Endothelial cell of umbilical vein (primary cell): ENCODE data around the gene BCL6B. TPM values are rescaled to one million over a fixed set of nuclear protein-coding genes. Genes with fewer than 3 reads are reported as not detected.
A peak's percentile ranks its signal among the peaks of the same experiment; 100 is the strongest.
"Not testable (repeated sequence)": the region's sequence is repeated elsewhere in the genome, so short reads cannot be mapped to it uniquely, and the experiment has no call there.

Experiments
- BruUV-seq: library from RNA; stranded (reverse); fragments of 400-500 nt; replicated peaks from 2 replicates; lab custom pipeline; 2021; lab: Mats Ljungman, UMichigan
- CTCF ChIA-PET: fragments of 300-600, 350-600 bp; sonication (Branson Sonifier 250); formaldehyde crosslinking; loops from one replicate; lab custom pipeline; 2021; ENCODE audit warnings: antibody characterized with exemption, inconsistent platforms; lab: Charles Lee
- POLR2A ChIA-PET: fragments of 300-600, 350-600 bp; sonication (Branson Sonifier 250); formaldehyde crosslinking; loops from one replicate; lab custom pipeline; 2021; ENCODE audit warnings: antibody characterized with exemption, inconsistent platforms; lab: Charles Lee
- DNase-seq: peaks from one replicate; pipeline ENCODE4 v3.0.0-alpha.2; 2011; ENCODE audit warnings: low read depth, low spot score
- FAIRE-seq: peaks from 2 replicates; lab custom pipeline; 2011; peaks lifted over from hg19 to GRCh38; lab: Jason Lieb, UNC
- H2AFZ ChIP-seq: 2 replicates; pipeline ENCODE4 v1.6.0; 2012; ENCODE audit warnings: low read depth, low read length, control low read depth, inconsistent platforms
- H3K27ac ChIP-seq: 2 replicates; pipeline ENCODE4 v1.5.1; 2011; ENCODE audit warnings: low read depth, mild to moderate bottlenecking, control low read depth, low read length, moderate library complexity; ENCODE audit not compliant: insufficient read depth
- H3K27me3 ChIP-seq, 2 experiments: 2 replicates each; pipeline versions ENCODE4 v1.6.0 to v1.6.1; 2011; ENCODE audit warnings: low read length in 2 of 2, mixed read lengths in 1 of 2; ENCODE audit not compliant: control insufficient read depth in 2 of 2, insufficient read depth in 2 of 2
- H3K36me3 ChIP-seq, 2 experiments: 2 replicates in 1 of 2; 3 replicates in 1 of 2; pipeline ENCODE4 v1.5.1; 2011; ENCODE audit warnings: low read length in 2 of 2, mild to moderate bottlenecking in 1 of 2, moderate library complexity in 1 of 2; ENCODE audit not compliant: control insufficient read depth in 2 of 2, insufficient read depth in 2 of 2; ENCODE audit errors: extremely low read depth in 1 of 2
- H3K4me1 ChIP-seq: 3 replicates; pipeline ENCODE4 v1.5.1; 2011; ENCODE audit warnings: mild to moderate bottlenecking, low read length; ENCODE audit not compliant: control insufficient read depth, insufficient read depth; ENCODE audit errors: extremely low read depth
- H3K4me2 ChIP-seq: 2 replicates; pipeline ENCODE4 v1.6.1; 2011; ENCODE audit warnings: low read length, control low read depth, mixed read lengths; ENCODE audit not compliant: insufficient read depth
- H3K4me3 ChIP-seq, 3 experiments: fragments of 200-600 bp in 1 of 3; sonication (generic), shearing (Covaris generic) in 1 of 3; replicated peaks in 1 of 3; 2 replicates each; pipeline ENCODE4 v1.5.1; 2011 to 2016; ENCODE audit warnings: control low read depth in 3 of 3, low read length in 3 of 3, mild to moderate bottlenecking in 2 of 3, inconsistent platforms in 1 of 3, low read depth in 1 of 3, moderate library complexity in 1 of 3; ENCODE audit not compliant: insufficient read depth in 1 of 3
- H3K79me2 ChIP-seq: 2 replicates; pipeline ENCODE4 v1.6.0; 2012; ENCODE audit warnings: low read length, inconsistent platforms; ENCODE audit not compliant: control insufficient read depth, insufficient read depth
- H3K9ac ChIP-seq: replicated peaks from 2 replicates; pipeline ENCODE3; 2011; ENCODE audit warnings: low read length, control low read depth; ENCODE audit not compliant: insufficient read depth; ENCODE audit errors: extremely low read depth
- H3K9me1 ChIP-seq: replicated peaks from 3 replicates; pipeline ENCODE4 v1.6.0; 2011; ENCODE audit warnings: mild to moderate bottlenecking, low read length; ENCODE audit not compliant: control insufficient read depth, insufficient read depth; ENCODE audit errors: extremely low read depth
- H3K9me3 ChIP-seq: replicated peaks from 2 replicates; pipeline ENCODE4 v1.5.1; 2012; ENCODE audit warnings: low read length, inconsistent platforms; ENCODE audit not compliant: control insufficient read depth, insufficient read depth
- H4K20me1 ChIP-seq: replicated peaks from 2 replicates; pipeline ENCODE3; 2011; ENCODE audit warnings: mild to moderate bottlenecking, low read length; ENCODE audit not compliant: control insufficient read depth, insufficient read depth; ENCODE audit errors: extremely low read depth
- EZH2 ChIP-seq: IDR thresholded peaks from 2 replicates; pipeline ENCODE4 v1.6.1; 2012; ENCODE audit warnings: borderline replicate concordance, low read depth, mild to moderate bottlenecking, moderate library complexity, low read length, inconsistent platforms; ENCODE audit not compliant: severe bottlenecking
- GATA2 ChIP-seq: IDR thresholded peaks from 2 replicates; pipeline ENCODE4 v1.7.0; 2011; ENCODE audit warnings: low read depth, mild to moderate bottlenecking, moderate library complexity, mixed read lengths, low read length; ENCODE audit not compliant: insufficient read length, insufficient read depth
- JUN ChIP-seq: IDR thresholded peaks from 2 replicates; pipeline ENCODE4 v1.6.1; 2011; ENCODE audit warnings: borderline replicate concordance, low read depth; ENCODE audit not compliant: insufficient read length, insufficient read depth
- MAX ChIP-seq: IDR thresholded peaks from 2 replicates; pipeline ENCODE4 v1.6.1; 2011; ENCODE audit not compliant: insufficient read depth, insufficient read length
- dilution Hi-C: fragments of 300-500 bp; cut with MboI; formaldehyde crosslinking; loops from one replicate; pipeline ENCODE4 v1.15.0; 2019; ENCODE audit warnings: low sequenced_read_pairs; ENCODE audit not compliant: extremely low pct_ligation_motif_present
- intact Hi-C: fragments of 100-400 bp; cut with micrococcal nuclease; formaldehyde crosslinking; loops from one replicate; pipeline ENCODE4 v1.10.0; 2022
- polyA plus RNA-seq, 4 experiments: library from polyadenylated mRNA; depleted of rRNA in 3 of 4; stranded (reverse) in 3 of 4; unstranded in 1 of 4; fragments of >200 nt; gene quantifications; 2 replicates each; pipeline versions ENCODE4 v1.2.1 to v1.2.3, GENCODE V29; 2011 to 2012; ENCODE audit warnings: missing spikeins in 1 of 4
- total RNA-seq: library from RNA; stranded (reverse); gene quantifications from 2 replicates; pipeline ENCODE4 v1.2.3, GENCODE V29; 2021

The BCL6B gene
- total and polyA plus RNA-seq, 2 donors (not counting 3 experiments of a cell fraction or from before 2014, with no cell fraction given): 93.5 to 160 TPM

- Histone ChIP-seq H3K79me2 (no peaks in the 10 kb centered on the region), H4K20me1 (no peaks in the 10 kb centered on the region), H2AFZ (peak overlapping the region; percentile 45), H3K4me1 (peaks cover 27% of the 10 kb centered on the region), H3K27ac (no peak overlapping the region), H3K36me3 (no peaks in the 10 kb centered on the region), H3K4me3 (no peak overlapping the region), H3K9me3 (no peaks in the 10 kb centered on the region), H3K4me2 (no peak overlapping the region), H3K27me3 (no peaks in the 10 kb centered on the region), H3K9me1 (no peaks in the 10 kb centered on the region), H3K9ac (no peak overlapping the region)
- dilution Hi-C loops: no loop called here
- BruUV-seq: no TSS peak
- DNase-seq: no peak
- no peak for FAIRE-seq
- CTCF ChIA-PET: interaction anchor here (0.6 to 5.9 kb wide), 63 partner anchors 9 to 657 kb away, joined by 3 to 223 read pairs (median 4); partner anchors contain the start of genes ACADVL, ACAP1, ASGR1 and DLG4
- intact Hi-C loops: loop anchor here (1.0 kb wide), 2 partner anchors 90 to 131 kb away; no protein-coding TSS in a partner anchor
- POLR2A ChIA-PET: interaction anchor here (0.6 to 1.0 kb wide), 5 partner anchors 11 to 174 kb away, joined by 3 to 6 read pairs (median 3); partner anchors contain the start of gene SLC16A13
- TF ChIP-seq MAX (no peak), EZH2 (no peak), JUN (no peak), GATA2 (no peak)
Measured at GRCh38 chr17:7046127-7046724, 23.4 kb downstream of the BCL6B start.

- peak overlapping the region; percentile 31 for H2AFZ ChIP-seq
Measured at GRCh38 chr17:7046725-7047397, 24.0 kb downstream of the BCL6B start.

More at GRCh38 chr17:7046725-7047397, 24.0 kb downstream of the BCL6B start:
- H3K4me3 ChIP-seq, H3K27me3 ChIP-seq, H3K79me2 ChIP-seq, H3K4me2 ChIP-seq, H3K9ac ChIP-seq, H3K9me1 ChIP-seq, FAIRE-seq, H4K20me1 ChIP-seq, dilution Hi-C loops, H3K36me3 ChIP-seq, DNase-seq, BruUV-seq, H3K9me3 ChIP-seq, H3K27ac ChIP-seq: not testable (repeated sequence)
- CTCF ChIA-PET: interaction anchor here (0.8 to 5.9 kb wide), 30 partner anchors 8 to 514 kb away, joined by 3 to 223 read pairs (median 8); partner anchors contain the start of genes ACADVL, ASGR1, DLG4 and GABARAP
- peaks cover 27% of the 10 kb centered on the region for H3K4me1 ChIP-seq
- POLR2A ChIA-PET: interaction anchor here (0.7 to 1.0 kb wide), 2 partner anchors 14 to 23 kb away, joined by 3 read pairs; no protein-coding TSS in a partner anchor
- intact Hi-C loops: loop anchor here (1.0 kb wide), 2 partner anchors 89 to 130 kb away; no protein-coding TSS in a partner anchor
